Mucosa of stomach (tissue), 1 donor: ENCODE measurements around the gene MEGF8.

Source experiments
- H3K27me3 ChIP-seq: one replicate; pipeline ENCODE4 v1.7.0; 2013; ENCODE audit warnings: mild to moderate bottlenecking, low read length; ENCODE audit not compliant: control insufficient read depth, insufficient read depth
- H3K36me3 ChIP-seq: one replicate; pipeline ENCODE4 v1.7.0; 2013; ENCODE audit warnings: low read length; ENCODE audit not compliant: control insufficient read depth, insufficient read depth
- H3K4me1 ChIP-seq: one replicate; pipeline ENCODE4 v1.7.0; 2013; ENCODE audit warnings: mild to moderate bottlenecking, low read length; ENCODE audit not compliant: control insufficient read depth, insufficient read depth
- H3K4me3 ChIP-seq: one replicate; pipeline ENCODE4 v1.7.0; 2013; ENCODE audit warnings: low read length
- H3K9ac ChIP-seq: one replicate; pipeline ENCODE4 v1.7.0; 2013; ENCODE audit warnings: mild to moderate bottlenecking, low read length, moderate library complexity
- H3K9me3 ChIP-seq: one replicate; pipeline ENCODE4 v1.7.0; 2013; ENCODE audit warnings: mild to moderate bottlenecking, low read length, moderate library complexity; ENCODE audit not compliant: control insufficient read depth
- donor health status: Pancreatic carcinoma.

Gene MEGF8

DNA sequence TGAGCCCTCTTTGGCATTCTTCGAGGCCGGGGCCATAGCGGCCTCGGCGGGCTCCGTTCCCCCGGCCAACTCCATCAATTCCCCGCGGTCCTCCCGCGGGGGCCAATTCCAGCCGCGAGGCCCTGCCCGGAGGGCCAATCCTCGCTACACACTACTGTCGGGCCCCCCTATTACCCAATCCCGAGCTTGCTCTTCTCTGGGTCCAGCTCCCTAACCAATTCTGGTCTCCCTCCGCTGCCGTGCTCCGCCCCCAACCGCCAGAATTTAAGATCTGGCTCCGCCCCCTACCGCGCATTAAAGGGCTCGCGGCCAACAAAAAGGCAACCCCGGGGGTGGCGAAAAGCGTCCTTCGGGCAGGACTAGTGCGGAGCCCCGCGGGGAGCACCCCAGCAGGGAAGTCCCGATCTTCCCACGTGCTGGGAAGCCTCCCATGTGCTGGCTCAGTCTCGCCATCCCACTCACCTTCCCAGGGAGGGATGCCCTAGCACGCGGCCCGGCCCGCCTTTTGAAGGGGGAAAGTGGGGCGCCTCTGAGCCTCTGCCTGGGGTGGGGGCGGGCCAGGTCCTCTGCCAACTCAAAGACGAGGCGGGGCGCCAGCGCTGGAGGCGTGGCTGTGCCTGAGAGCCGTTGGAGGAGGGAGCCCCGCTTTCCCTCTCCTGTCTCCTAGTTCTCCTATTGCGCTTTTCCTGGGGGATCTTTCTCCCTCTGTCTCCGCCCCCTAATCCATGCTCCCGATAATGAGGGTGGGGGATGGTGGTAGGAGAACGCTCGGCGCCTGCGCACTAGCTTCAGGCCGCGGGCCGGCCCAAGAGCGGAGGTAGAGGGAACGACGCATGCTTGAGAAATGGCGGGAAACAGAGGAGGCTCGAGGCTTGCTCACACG lies 98.3 kb downstream of the MEGF8 start:
- Histone ChIP-seq H3K9me3 (no peaks in the 10 kb centered on the region), H3K4me1 (peaks cover 42% of the 10 kb centered on the region), H3K9ac (peak overlapping the region; percentile 66), H3K27me3 (peaks cover 4% of the 10 kb centered on the region), H3K36me3 (peaks cover 3% of the 10 kb centered on the region), H3K4me3 (peak overlapping the region; percentile 74)

DNA sequence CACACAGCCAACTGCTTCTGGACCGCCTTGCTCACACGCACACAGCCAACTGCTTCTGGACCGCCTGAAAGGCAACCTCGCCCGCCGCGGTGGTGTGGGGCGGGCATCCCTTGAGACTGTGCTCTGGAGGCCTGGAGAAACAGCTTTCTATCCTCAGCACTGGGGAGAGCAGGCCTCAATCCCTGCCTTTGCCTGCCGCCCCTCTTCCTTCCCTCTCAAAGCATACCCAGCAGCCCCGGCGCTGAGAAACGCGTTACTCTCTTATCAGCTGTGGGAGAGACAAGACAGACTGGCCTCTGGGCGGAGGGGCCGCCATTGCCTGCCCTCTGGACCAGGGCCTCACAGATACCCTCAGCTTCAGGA lies 98.9 kb downstream of the MEGF8 start:
- peak overlapping the region; percentile 74 for H3K4me3 ChIP-seq

DNA sequence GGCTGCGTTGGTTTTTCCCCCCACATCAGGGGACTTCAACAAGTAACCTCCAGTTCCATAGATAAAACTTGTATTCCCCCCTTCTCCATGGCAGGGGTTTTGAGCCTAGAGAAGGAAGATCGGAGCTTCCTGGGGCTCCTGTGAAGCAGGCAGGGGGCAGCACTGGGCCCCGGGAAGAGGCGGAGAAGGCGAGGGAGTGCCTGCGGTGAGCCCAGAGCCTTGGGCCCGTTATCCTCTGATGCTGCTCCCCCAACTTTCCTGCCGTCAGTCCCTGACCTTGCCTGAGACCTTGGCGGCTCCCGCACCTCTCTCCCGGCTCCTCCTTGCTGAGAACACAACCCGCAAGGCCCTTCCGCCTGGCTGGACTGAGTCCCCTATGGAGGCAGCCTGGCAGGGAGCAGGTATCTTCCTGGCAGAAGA lies 99.3 kb downstream of the MEGF8 start:
- Histone ChIP-seq H3K4me1 (peaks cover 40% of the 10 kb centered on the region), H3K36me3 (peaks cover 3% of the 10 kb centered on the region), H3K9me3 (no peaks in the 10 kb centered on the region), H3K9ac (no peak overlapping the region), H3K4me3 (no peak overlapping the region), H3K27me3 (peaks cover 4% of the 10 kb centered on the region)

More for the DNA sequence above, 98.9 kb downstream of the MEGF8 start:
- Histone ChIP-seq H3K4me1 (peaks cover 42% of the 10 kb centered on the region), H3K9me3 (no peaks in the 10 kb centered on the region), H3K36me3 (peaks cover 3% of the 10 kb centered on the region), H3K27me3 (peaks cover 4% of the 10 kb centered on the region), H3K9ac (peak overlapping the region; percentile 51)

DNA sequence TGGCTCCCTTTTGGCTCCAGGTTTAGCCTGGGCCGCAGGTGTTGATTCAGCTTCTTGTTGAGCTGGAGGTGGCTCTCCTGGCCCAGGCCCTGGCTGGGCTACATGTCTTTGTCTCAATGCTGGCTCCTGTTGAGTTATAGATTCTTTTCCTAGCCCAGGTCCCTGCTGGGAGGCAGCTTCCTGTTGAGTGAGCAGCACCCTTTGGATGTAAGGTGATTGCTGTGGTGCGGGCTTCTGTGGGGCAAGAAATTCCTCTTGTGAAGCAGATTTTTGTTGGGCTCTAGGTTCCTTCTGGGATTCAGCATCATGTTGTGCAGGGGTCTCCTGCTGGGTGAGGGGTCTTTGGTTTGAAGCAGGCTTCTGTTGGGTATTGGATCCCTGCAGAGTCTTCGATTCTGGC lies 101.2 kb downstream of the MEGF8 start:
- peaks cover 3% of the 10 kb centered on the region for H3K36me3 ChIP-seq
- peaks cover 29% of the 10 kb centered on the region for H3K4me1 ChIP-seq
- no peaks in the 10 kb centered on the region for H3K9me3 ChIP-seq
- peaks cover 4% of the 10 kb centered on the region for H3K27me3 ChIP-seq
- no peak overlapping the region for H3K9ac ChIP-seq
- H3K4me3 ChIP-seq = no peak overlapping the region

DNA sequence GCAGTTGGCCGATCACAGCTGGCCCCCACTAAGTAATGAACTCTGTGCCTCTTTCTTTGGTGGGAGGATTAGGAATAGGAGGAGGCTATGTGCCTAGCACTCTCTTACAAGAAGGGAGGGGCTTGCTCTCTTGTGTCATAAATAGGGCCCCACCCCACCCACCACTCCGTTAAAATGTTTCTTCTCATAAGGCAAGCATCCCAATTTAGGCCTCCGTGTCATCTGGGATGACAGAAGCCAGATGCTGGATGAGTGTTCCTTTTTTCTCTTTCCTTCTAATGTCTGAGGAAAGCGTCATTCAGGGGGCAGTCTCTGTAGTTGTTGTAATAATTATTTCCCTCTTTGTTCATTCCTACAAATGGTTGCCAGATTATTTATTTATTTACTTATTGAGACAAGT lies 101.9 kb downstream of the MEGF8 start, which contains the start of gene LIPE:
Gene LIPE, minus strand, starts transcription at position 76 of the 400 bp plus-strand sequence. CDS start 239 bp downstream, outside the sequence.
- Histone ChIP-seq H3K36me3 (peaks cover 3% of the 10 kb centered on the region), H3K9ac (no peak within 1 kb of the TSS), H3K4me3 (no peak within 1 kb of the TSS), H3K9me3 (no peaks in the 10 kb centered on the region), H3K27me3 (peaks cover 4% of the 10 kb centered on the region), H3K4me1 (peaks cover 23% of the 10 kb centered on the region)
